H9 (cell line): Measurements from ENCODE around the gene ZCCHC7. TPM values are rescaled to one million over a fixed set of nuclear protein-coding genes. Genes with fewer than 3 reads are reported as not detected.

Experiments used
- DNase-seq: peaks from one replicate; pipeline ENCODE4 v3.0.0-alpha.2; 2017
- H2AFZ ChIP-seq: one replicate; pipeline ENCODE4 v1.6.1; 2013; ENCODE audit warnings: mild to moderate bottlenecking, low read length, control low read depth, moderate library complexity
- H2AK5ac ChIP-seq: 2 replicates; pipeline ENCODE4 v1.6.1; 2013; ENCODE audit warnings: low read length, control low read depth, mixed read lengths; ENCODE audit not compliant: insufficient read length
- H2BK120ac ChIP-seq: one replicate; pipeline ENCODE4 v1.6.1; 2013; ENCODE audit warnings: low read depth, mild to moderate bottlenecking, low read length, control low read depth, inconsistent platforms; ENCODE audit not compliant: poor library complexity, severe bottlenecking
- H2BK12ac ChIP-seq: 2 replicates; pipeline ENCODE4 v1.6.1; 2013; ENCODE audit warnings: low read length, control low read depth, mixed read lengths, low read depth; ENCODE audit not compliant: insufficient read length
- H2BK15ac ChIP-seq: 2 replicates; pipeline ENCODE4 v1.6.1; 2013; ENCODE audit warnings: low read depth, low read length, control low read depth
- H2BK20ac ChIP-seq: one replicate; pipeline ENCODE4 v1.6.1; 2013; ENCODE audit warnings: low read depth, mild to moderate bottlenecking, low read length, control low read depth, inconsistent platforms; ENCODE audit not compliant: poor library complexity, severe bottlenecking
- H2BK5ac ChIP-seq: 2 replicates; pipeline ENCODE4 v1.6.1; 2013; ENCODE audit warnings: low read length, control low read depth, mixed read lengths; ENCODE audit not compliant: insufficient read length
- H3K14ac ChIP-seq: 2 replicates; pipeline ENCODE4 v1.6.1; 2013; ENCODE audit warnings: low read length, control low read depth; ENCODE audit not compliant: insufficient read depth
- H3K18ac ChIP-seq: 2 replicates; pipeline ENCODE4 v1.6.1; 2013; ENCODE audit warnings: low read depth, mild to moderate bottlenecking, mixed read lengths, low read length, control low read depth; ENCODE audit not compliant: insufficient read length
- H3K23ac ChIP-seq: 2 replicates; pipeline ENCODE4 v1.6.1; 2013; ENCODE audit warnings: low read length, control low read depth, mixed read lengths, low read depth; ENCODE audit not compliant: insufficient read length
- H3K23me2 ChIP-seq: 2 replicates; pipeline ENCODE4 v1.6.1; 2013; ENCODE audit warnings: low read depth, mild to moderate bottlenecking, mixed read lengths, low read length, control low read depth; ENCODE audit not compliant: insufficient read length, poor library complexity, severe bottlenecking
- H3K27ac ChIP-seq: 2 replicates; pipeline ENCODE4 v1.5.1; 2013; ENCODE audit warnings: low read length, control low read depth, mixed read lengths, low read depth; ENCODE audit not compliant: insufficient read length
- H3K27me3 ChIP-seq: 2 replicates; pipeline ENCODE4 v1.6.1; 2013; ENCODE audit warnings: low read length, control low read depth, inconsistent platforms; ENCODE audit not compliant: insufficient read depth
- H3K4ac ChIP-seq: 2 replicates; pipeline ENCODE4 v1.6.1; 2013; ENCODE audit warnings: low read depth, mild to moderate bottlenecking, control low read depth, inconsistent platforms, low read length, moderate library complexity
- H3K4me1 ChIP-seq: 2 replicates; pipeline ENCODE4 v1.6.1; 2013; ENCODE audit warnings: low read length, control low read depth, inconsistent platforms; ENCODE audit not compliant: insufficient read depth
- H3K4me2 ChIP-seq: 2 replicates; pipeline ENCODE4 v1.6.1; 2013; ENCODE audit warnings: low read length, control low read depth, mixed read lengths; ENCODE audit not compliant: insufficient read length, insufficient read depth
- H3K56ac ChIP-seq: 2 replicates; pipeline ENCODE4 v1.6.1; 2013; ENCODE audit warnings: low read depth, mild to moderate bottlenecking, mixed read lengths, low read length, control low read depth; ENCODE audit not compliant: insufficient read length
- H3K79me1 ChIP-seq: 2 replicates; pipeline ENCODE4 v1.6.1; 2013; ENCODE audit warnings: low read depth, mild to moderate bottlenecking, moderate library complexity, low read length, control low read depth, inconsistent platforms; ENCODE audit not compliant: insufficient read depth, poor library complexity, severe bottlenecking
- H3K79me2 ChIP-seq: 2 replicates; pipeline ENCODE4 v1.6.1; 2013; ENCODE audit warnings: low read length, control low read depth, inconsistent platforms; ENCODE audit not compliant: insufficient read depth
- H3K9ac ChIP-seq: 2 replicates; pipeline ENCODE4 v1.6.1; 2013; ENCODE audit warnings: low read length, control low read depth, mixed read lengths; ENCODE audit not compliant: insufficient read length; ENCODE audit errors: extremely low read depth
- H3K9me3 ChIP-seq: one replicate; pipeline ENCODE4 v1.6.1; 2013; ENCODE audit warnings: low read depth, low read length, inconsistent platforms; ENCODE audit not compliant: control insufficient read depth
- H3T11ph ChIP-seq: one replicate; pipeline ENCODE4 v1.6.1; 2013; ENCODE audit warnings: mild to moderate bottlenecking, low read length, control low read depth, inconsistent platforms
- H4K20me1 ChIP-seq: one replicate; pipeline ENCODE4 v1.6.1; 2013; ENCODE audit not compliant: control insufficient read depth, insufficient read length, insufficient read depth
- H4K5ac ChIP-seq: 2 replicates; pipeline ENCODE4 v1.6.1; 2013; ENCODE audit warnings: low read depth, mild to moderate bottlenecking, mixed read lengths, low read length, control low read depth; ENCODE audit not compliant: insufficient read length
- H4K8ac ChIP-seq: replicated peaks from 2 replicates; pipeline ENCODE4 v1.6.1; 2013; ENCODE audit warnings: low read length, control low read depth, mixed read lengths, low read depth; ENCODE audit not compliant: insufficient read length
- H4K91ac ChIP-seq: 2 replicates; pipeline ENCODE4 v1.6.1; 2013; ENCODE audit warnings: low read depth, mild to moderate bottlenecking, moderate library complexity, mixed read lengths, low read length, control low read depth; ENCODE audit not compliant: insufficient read length
- H3K27ac Mint-ChIP-seq, 3 experiments: 2 replicates in 2 of 3; 3 replicates in 1 of 3; pipeline ENCODE4 v1.8.0; 2020 to 2021; ENCODE audit warnings: mixed read lengths in 3 of 3, mild to moderate bottlenecking in 1 of 3, moderate library complexity in 1 of 3
- H3K27me3 Mint-ChIP-seq: 2 replicates; pipeline ENCODE4 v1.8.0; 2021; ENCODE audit warnings: low read depth, mild to moderate bottlenecking, moderate library complexity, mixed read lengths
- H3K36me3 Mint-ChIP-seq, 3 experiments: 2 replicates in 2 of 3; 3 replicates in 1 of 3; pipeline ENCODE4 v1.8.0; 2020 to 2021; ENCODE audit warnings: low read depth in 3 of 3, mixed read lengths in 3 of 3; ENCODE audit not compliant: insufficient read depth in 1 of 3
- H3K4me1 Mint-ChIP-seq, 2 experiments: 2 replicates each; pipeline ENCODE4 v1.8.0; 2020; ENCODE audit warnings: mixed read lengths in 2 of 2
- H3K4me3 Mint-ChIP-seq, 2 experiments: 2 replicates in 1 of 2; 3 replicates in 1 of 2; pipeline ENCODE4 v1.8.0; 2020 to 2021; ENCODE audit warnings: mild to moderate bottlenecking in 2 of 2, mixed read lengths in 2 of 2, moderate library complexity in 1 of 2
- H3K9me3 Mint-ChIP-seq, 2 experiments: 2 replicates in 1 of 2; 3 replicates in 1 of 2; pipeline ENCODE4 v1.8.0; 2020; ENCODE audit warnings: mild to moderate bottlenecking in 2 of 2, mixed read lengths in 2 of 2, moderate library complexity in 1 of 2
- total RNA-seq: library from RNA; stranded (reverse); gene quantifications from 2 replicates; pipeline ENCODE4 v1.2.1, GENCODE V29; 2021
- TF ChIP-seq, protein P1 (sequence below): fragments of 200-600 bp; sonication (generic); conservative IDR thresholded peaks from 3 replicates; pipeline ENCODE4 v1.8.0; 2021; ENCODE audit warnings: antibody characterized with exemption, mild to moderate bottlenecking

ZCCHC7 gene
- total RNA-seq, 1 experiment from 2014 or later, result 20.3 TPM

DNA sequence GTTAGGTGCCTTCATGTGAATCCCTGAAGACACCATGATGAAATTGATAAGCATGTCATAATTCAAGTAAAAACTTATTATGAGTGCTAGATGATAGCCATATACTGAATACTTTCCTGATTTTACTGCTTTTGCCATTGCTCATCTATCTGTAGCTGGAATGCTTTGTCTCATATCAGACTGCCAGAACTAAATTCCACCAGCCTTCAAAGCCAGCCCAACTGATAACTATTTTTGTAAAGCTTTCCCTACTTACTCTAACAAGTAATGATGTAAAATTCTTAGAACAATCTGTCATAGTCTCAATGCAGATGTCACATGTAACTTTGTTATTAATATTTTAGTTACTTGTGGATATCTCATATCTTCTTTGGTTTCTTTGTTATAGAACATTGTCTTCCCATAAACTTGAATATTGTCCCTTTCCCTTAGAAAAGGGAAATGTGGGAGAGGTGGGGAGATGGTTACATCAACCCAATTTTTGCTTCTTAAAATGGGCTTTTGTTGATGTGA is 128.3 kb downstream of the ZCCHC7 start:
- Histone ChIP-seq H2AFZ (no peak overlapping the region), H4K8ac (no peak overlapping the region), H4K91ac (no peak overlapping the region), H2BK12ac (no peak overlapping the region), H3T11ph (no peak overlapping the region), H3K23ac (no peak overlapping the region), H2BK20ac (no peak overlapping the region), H3K4ac (no peak overlapping the region), H3K4me2 (no peak overlapping the region), H3K14ac (no peak overlapping the region), H4K20me1 (no peaks in the 10 kb centered on the region), H3K79me2 (no peaks in the 10 kb centered on the region), H3K9ac (no peak overlapping the region), H3K56ac (no peak overlapping the region), H2BK5ac (no peak overlapping the region), H3K9me3 (no peaks in the 10 kb centered on the region), H2BK120ac (no peak overlapping the region), H3K79me1 (no peaks in the 10 kb centered on the region), H3K27me3 (no peaks in the 10 kb centered on the region), H3K27ac (no peak overlapping the region), H3K4me1 (peaks cover under 1% of the 10 kb centered on the region; the same call in 1 of the 2 replicates), H2AK5ac (no peak overlapping the region), H2BK15ac (no peak overlapping the region), H3K23me2 (no peaks in the 10 kb centered on the region), H4K5ac (no peak overlapping the region), H3K18ac (no peak overlapping the region)
- Mint-ChIP-seq H3K27ac (peak overlapping the region in 1 of 3 experiments; percentile 36; a peak in 3 of 7 replicates), H3K4me1 (peaks cover 46 to 68% of the 10 kb centered on the region in 2 experiments), H3K27me3 (no peaks in the 10 kb centered on the region), H3K9me3 (no peaks in the 10 kb centered on the region), H3K36me3 (peaks cover 6 to 10% (median 6%) of the 10 kb centered on the region in 3 experiments), H3K4me3 (no peak overlapping the region)
- TF ChIP-seq, protein P1, sequence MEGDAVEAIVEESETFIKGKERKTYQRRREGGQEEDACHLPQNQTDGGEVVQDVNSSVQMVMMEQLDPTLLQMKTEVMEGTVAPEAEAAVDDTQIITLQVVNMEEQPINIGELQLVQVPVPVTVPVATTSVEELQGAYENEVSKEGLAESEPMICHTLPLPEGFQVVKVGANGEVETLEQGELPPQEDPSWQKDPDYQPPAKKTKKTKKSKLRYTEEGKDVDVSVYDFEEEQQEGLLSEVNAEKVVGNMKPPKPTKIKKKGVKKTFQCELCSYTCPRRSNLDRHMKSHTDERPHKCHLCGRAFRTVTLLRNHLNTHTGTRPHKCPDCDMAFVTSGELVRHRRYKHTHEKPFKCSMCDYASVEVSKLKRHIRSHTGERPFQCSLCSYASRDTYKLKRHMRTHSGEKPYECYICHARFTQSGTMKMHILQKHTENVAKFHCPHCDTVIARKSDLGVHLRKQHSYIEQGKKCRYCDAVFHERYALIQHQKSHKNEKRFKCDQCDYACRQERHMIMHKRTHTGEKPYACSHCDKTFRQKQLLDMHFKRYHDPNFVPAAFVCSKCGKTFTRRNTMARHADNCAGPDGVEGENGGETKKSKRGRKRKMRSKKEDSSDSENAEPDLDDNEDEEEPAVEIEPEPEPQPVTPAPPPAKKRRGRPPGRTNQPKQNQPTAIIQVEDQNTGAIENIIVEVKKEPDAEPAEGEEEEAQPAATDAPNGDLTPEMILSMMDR, result no peak
- DNase-seq, result no peak
